GM10847 (cell line): ENCODE measurements around the gene SGTA.
A peak's percentile ranks its signal among the peaks of the same experiment; 100 is the strongest.

Source experiments
- POLR2A ChIP-seq: IDR thresholded peaks from 2 replicates; pipeline ENCODE4 v1.6.1; 2011; ENCODE audit not compliant: insufficient read length; ENCODE audit errors: extremely low read depth

Gene SGTA

GRCh38 chr19:2756477-2756876, 26.6 kb downstream of the SGTA start:
- TF ChIP-seq POLR2A = no peak

- TF ChIP-seq POLR2A = no peak
Measured at GRCh38 chr19:2755811-2756210, 27.3 kb downstream of the SGTA start.

GRCh38 chr19:2755448-2755705, 27.7 kb downstream of the SGTA start:
- no peak for TF ChIP-seq POLR2A

- TF ChIP-seq POLR2A = no peak
Measured at GRCh38 chr19:2754659-2755447, 28.2 kb downstream of the SGTA start.

DNA sequence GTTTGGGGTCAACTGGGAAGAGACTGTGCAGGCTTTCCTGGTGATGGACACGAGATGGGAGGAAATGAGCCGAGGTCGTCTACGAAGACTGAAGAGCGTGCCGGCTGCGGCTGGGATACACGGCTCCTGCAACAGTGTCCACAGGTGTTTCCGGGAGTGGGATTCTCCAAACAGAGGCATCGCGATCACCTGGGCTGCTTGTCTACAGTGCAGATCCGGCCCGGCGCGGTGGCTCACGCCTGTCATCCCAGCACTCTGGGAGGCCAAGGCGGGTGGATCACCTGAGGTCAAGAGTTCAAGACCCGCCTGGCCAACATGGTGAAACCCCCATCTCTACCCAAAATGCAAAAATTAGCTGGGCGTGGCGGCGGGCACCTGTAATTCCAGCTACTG, 31.6 kb downstream of the SGTA start:
- no peak for TF ChIP-seq POLR2A

GRCh38 chr19:2750808-2751437, 32.1 kb downstream of the SGTA start:
- TF ChIP-seq POLR2A = no peak

DNA sequence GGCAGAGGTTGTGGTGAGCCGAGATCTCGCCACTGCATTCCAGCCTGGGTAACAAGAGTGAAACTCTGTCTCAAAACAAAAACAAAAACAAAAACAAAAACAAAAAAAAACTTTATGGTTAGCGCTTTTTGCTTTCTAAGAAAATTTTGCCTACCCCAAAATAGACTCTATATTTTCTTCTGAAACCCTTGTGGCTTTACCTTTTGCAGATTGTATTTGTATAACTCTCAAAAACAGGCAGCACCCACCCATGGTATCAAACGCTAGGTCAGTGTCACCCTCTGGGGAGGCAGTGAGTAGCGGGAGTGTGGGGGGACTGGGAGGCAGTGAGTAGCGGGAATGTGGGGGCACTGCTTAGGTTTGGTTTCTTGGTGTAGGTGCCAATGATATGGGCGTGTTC, 35.7 kb downstream of the SGTA start:
- TF ChIP-seq POLR2A = no peak

DNA sequence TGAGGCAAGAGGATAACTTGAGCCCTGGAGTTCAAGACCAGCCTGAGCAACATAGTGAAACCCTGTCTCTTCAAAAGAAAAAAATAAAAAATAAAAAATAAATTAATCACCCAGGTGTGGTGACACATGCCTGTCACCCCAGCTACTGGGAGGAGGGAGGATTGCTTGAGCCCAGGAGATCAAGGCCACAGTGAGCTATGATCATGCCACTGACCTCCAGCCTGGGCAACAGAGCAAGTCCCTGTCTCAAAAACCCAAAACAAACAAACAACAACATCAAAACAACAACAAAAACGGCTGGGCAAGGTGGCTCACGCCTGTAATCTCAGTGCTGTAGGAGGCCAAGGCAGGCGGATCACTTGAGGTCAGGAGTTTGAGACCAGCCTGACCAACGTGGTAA, 39.0 kb downstream of the SGTA start:
- no peak for TF ChIP-seq POLR2A

DNA sequence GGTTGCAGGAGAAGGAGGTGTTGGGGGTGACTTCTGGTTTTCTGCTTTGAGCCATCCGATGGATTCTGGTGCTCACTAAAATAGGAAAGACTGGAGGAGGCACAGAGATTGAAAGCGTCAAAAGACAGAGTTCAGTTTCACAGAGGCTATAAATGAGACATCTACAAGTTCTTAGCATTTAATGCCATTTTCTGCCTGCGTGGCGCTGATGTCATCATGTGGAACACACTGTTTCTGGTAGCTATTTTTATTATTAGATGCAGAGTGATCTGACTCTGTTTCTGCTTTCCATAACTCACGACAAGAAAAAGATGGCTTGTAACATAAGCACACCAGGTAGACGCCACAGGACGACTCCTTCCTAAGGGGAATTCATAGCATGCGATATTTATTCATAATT, 40.0 kb downstream of the SGTA start:
- TF ChIP-seq POLR2A = no peak

- TF ChIP-seq POLR2A = no peak
Measured at GRCh38 chr19:2740314-2740656, 42.8 kb downstream of the SGTA start.

GRCh38 chr19:2739602-2740313, 43.3 kb downstream of the SGTA start, which contains the start of gene SLC39A3:
TSS of gene SLC39A3 (minus strand) at chr19:2740017. CDS start at chr19:2737257, 2,760 bp downstream.
- peak; percentile 60 for TF ChIP-seq POLR2A

DNA sequence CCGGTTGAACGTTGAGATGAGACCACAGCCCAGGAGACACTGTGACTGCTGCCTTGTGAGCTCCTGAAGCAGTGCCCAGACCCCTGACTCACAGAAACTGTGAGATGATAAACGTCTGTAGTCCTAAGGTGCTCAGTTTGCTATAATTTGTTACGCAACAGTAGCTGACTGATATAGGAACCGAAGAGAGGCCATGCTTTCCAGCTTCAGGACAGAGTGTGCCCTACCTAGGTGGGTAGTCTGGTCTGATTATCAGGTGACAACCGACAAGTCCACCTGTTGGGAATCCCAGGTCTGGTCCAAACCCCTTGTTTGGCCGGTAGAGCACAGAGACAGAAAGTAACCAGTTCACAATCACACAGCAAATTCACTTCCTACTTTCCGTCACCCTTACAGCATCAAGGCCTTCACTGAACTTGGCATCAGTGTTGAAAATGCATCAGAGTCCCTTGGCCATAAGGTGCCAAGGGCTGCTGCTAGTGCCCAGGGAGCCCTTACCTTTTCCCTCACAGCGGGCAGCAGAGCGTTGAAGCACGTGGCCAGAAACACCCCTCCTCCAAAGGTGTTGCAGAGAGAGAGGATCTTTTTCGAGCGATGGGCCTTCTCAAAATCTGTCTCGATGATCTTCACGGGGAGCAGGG, 46.4 kb downstream of the SGTA start:
- TF ChIP-seq POLR2A = no peak

- no peak for TF ChIP-seq POLR2A
Measured at GRCh38 chr19:2735374-2735773, 47.7 kb downstream of the SGTA start.

- TF ChIP-seq POLR2A = no peak
Measured at GRCh38 chr19:2734589-2735288, 48.3 kb downstream of the SGTA start.

DNA sequence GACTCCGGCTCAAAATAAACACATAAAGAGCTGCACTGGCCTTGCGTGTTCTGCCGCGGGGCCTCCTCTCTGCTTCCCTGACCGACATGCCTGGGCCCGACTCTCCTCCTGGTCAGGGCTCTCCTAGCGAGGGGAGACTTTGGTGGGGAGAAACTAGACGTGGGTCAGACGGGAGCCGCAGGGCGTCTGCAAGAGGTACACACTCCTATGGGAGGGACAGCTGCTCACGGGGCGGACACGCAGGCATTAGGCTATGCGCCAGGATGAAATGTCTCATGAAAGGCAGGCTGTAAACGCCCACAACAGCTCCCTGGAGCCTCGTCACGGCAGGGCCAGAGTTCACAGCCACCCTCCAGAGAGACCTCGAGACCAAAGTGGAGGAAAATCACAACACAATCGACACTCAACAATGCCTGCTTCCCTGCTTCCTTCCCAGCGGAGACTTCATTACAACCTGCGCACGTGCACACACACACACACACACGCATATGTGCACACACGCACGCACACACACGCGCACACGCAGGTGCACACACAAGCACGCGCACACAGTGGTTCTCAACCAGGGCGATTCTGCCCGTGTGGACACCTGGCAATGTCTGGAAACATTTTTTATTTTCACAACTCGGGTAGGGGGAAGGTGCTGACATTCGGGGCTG, 49.0 kb downstream of the SGTA start:
- TF ChIP-seq POLR2A = no peak
